NB4 (cell line): Measurements from ENCODE around the gene IZUMO2.
"Not testable (repeated sequence)": the region's sequence is repeated elsewhere in the genome, so short reads cannot be mapped to it uniquely, and the experiment has no call there.

Experiments
- MYC ChIP-seq: IDR thresholded peaks from 2 replicates; pipeline ENCODE4 v1.6.1; 2011; ENCODE audit warnings: low read depth, low read length
- POLR2A ChIP-seq: IDR thresholded peaks from 2 replicates; pipeline ENCODE4 v1.6.1; 2011; ENCODE audit warnings: mild to moderate bottlenecking; ENCODE audit not compliant: insufficient read length; ENCODE audit errors: extremely low read depth
- TF ChIP-seq, protein P1 (sequence below): IDR thresholded peaks from one replicate; pipeline ENCODE4 v1.5.1; 2012; ENCODE audit warnings: low read depth, low read length
- TF ChIP-seq, protein P2 (sequence below): IDR thresholded peaks from 2 replicates; pipeline ENCODE4 v1.6.1; 2011; ENCODE audit warnings: low read depth, low read length

DNA sequence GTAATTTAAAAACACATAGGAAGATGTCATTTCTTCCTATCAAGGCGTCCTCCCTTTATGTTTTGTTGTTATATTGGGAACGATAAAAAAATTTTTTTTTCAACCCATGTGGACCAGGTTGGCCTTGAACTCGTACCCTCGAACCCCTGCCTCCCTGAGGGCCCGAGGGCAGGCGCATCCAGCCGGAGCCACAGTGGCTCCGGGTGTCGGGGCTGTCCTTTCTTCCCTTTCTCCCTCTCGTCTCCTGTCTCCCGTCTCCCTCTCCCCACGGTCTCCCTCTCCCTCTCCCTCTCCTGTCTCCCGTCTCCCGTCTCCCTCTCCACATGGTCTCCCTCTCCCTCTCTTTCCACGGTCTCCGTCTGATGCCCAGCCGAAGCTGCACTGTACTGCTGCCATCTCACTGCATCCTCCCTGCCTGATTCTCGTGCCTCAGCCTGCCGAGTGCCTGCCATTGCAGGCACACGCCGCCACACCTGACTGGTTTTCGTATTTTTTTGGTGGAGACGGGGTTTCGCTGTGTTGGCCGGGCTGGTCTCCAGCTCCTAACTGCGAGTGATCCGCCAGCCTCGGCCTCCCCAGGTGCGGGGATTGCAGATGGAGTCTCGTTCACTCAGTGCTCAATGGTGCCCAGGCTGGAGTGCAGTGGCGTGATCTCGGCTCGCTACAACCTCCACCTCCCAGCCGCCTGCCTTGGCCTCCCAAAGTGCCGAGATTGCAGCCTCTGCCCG, 22.8 kb downstream of the IZUMO2 start:
- TF ChIP-seq, protein P1, sequence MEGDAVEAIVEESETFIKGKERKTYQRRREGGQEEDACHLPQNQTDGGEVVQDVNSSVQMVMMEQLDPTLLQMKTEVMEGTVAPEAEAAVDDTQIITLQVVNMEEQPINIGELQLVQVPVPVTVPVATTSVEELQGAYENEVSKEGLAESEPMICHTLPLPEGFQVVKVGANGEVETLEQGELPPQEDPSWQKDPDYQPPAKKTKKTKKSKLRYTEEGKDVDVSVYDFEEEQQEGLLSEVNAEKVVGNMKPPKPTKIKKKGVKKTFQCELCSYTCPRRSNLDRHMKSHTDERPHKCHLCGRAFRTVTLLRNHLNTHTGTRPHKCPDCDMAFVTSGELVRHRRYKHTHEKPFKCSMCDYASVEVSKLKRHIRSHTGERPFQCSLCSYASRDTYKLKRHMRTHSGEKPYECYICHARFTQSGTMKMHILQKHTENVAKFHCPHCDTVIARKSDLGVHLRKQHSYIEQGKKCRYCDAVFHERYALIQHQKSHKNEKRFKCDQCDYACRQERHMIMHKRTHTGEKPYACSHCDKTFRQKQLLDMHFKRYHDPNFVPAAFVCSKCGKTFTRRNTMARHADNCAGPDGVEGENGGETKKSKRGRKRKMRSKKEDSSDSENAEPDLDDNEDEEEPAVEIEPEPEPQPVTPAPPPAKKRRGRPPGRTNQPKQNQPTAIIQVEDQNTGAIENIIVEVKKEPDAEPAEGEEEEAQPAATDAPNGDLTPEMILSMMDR: not testable (repeated sequence)
- TF ChIP-seq POLR2A, MYC: not testable (repeated sequence)
- TF ChIP-seq, protein P2, sequence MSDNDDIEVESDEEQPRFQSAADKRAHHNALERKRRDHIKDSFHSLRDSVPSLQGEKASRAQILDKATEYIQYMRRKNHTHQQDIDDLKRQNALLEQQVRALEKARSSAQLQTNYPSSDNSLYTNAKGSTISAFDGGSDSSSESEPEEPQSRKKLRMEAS: not testable (repeated sequence)
